ENCODE measurements around the gene TOMM20. TPM values are rescaled to one million over a fixed set of nuclear protein-coding genes. Genes with fewer than 3 reads are reported as not detected.

The TOMM20 gene
- total and polyA plus RNA-seq, 9 of the 15 experiments (the other 6 are each of a cell fraction or from before 2014, with no cell fraction given) = 70.6 to 334 (median 159) TPM

- no peaks in the 10 kb centered on the region for H3K9me1 ChIP-seq (ENCODE audit: control insufficient read depth, insufficient read depth, low read length)
- H4K20me1 ChIP-seq (replicated peaks; ENCODE audit: control insufficient read depth, insufficient read depth, low read length) = no peaks in the 10 kb centered on the region; the same call in 1 of the 2 replicates
- ChIA-PET CTCF (ENCODE audit: low intra/inter-chr PET ratio) (no interaction called here), POLR2A (no interaction called here)
- WGBS (ENCODE audit: insufficient coverage, low coverage, missing lambda C conversion rate) = 66% methylated on average over 6 of the region's 6 CpGs
- H3K4me1 ChIP-seq (replicated peaks in 1 of 2; ENCODE audit: control insufficient read depth in 2 of 2, insufficient read depth in 2 of 2, low read length in 2 of 2) = peaks cover 2 to 5% of the 10 kb centered on the region in 2 experiments; a peak in 4 of 5 replicates
- no peaks in the 10 kb centered on the region for H3K79me2 ChIP-seq (ENCODE audit: control insufficient read depth, insufficient read depth, low read length)
- no peak overlapping the region for H3K27ac ChIP-seq (ENCODE audit: extremely low read depth, low read depth, low read length)
- 0 out of 2 replicates have a peak, but pooled peaks cover 2% of the 10 kb centered on the region for H3K9me3 ChIP-seq (replicated peaks; ENCODE audit: control insufficient read depth, insufficient read depth, low read depth, low read length)
- H3K36me3 ChIP-seq (ENCODE audit: control insufficient read depth, insufficient read depth, low read length) = no peaks in the 10 kb centered on the region
- no peak overlapping the region for H3K9ac ChIP-seq (ENCODE audit: insufficient read depth in 1 of 2, low read depth in 2 of 2, low read length in 2 of 2)
- H3K4me2 ChIP-seq (ENCODE audit: insufficient read depth, low read length) = no peak overlapping the region
- no peak overlapping the region for H3K4me3 ChIP-seq
- H3K27me3 ChIP-seq (ENCODE audit: control insufficient read depth in 2 of 2, insufficient read depth in 2 of 2, low read length in 2 of 2) = no peaks in the 10 kb centered on the region
- intact Hi-C loops (cut with micrococcal nuclease) = no loop called here
- no peak for DNase-seq (ENCODE audit: extremely low read depth in 1 of 4, low spot score in 3 of 4)
- in situ Hi-C loops (cut with MboI) = loop anchor here (10.0 kb wide), 4 partner anchors 316 to 974 kb away; no protein-coding TSS in a partner anchor
- ATAC-seq = no peak
- no TSS peak for BruUV-seq (replicated peaks)
- no peak overlapping the region for H2AFZ ChIP-seq (ENCODE audit: low read depth, low read length)
- TF ChIP-seq ZNF699 (CRISPR knock-in tag; IDR thresholded peaks at IDR 0.05; ENCODE audit: insufficient replicate concordance) (no peak), NEUROD1 (IDR thresholded peaks at IDR 0.05; ENCODE audit: borderline replicate concordance, low read depth, low read length, partially characterized antibody) (no peak), E2F4 (CRISPR knock-in tag; IDR thresholded peaks at IDR 0.05; ENCODE audit: low read depth) (no peak), ZBTB26 (CRISPR knock-in tag; IDR thresholded peaks at IDR 0.05) (no peak), ZBTB5 (IDR thresholded peaks at IDR 0.05) (no peak), TCF7 (IDR thresholded peaks at IDR 0.05; ENCODE audit: borderline replicate concordance) (no peak), BHLHE40 (IDR thresholded peaks at IDR 0.05; ENCODE audit: low read length) (no peak), SMARCB1 (IDR thresholded peaks at IDR 0.05; ENCODE audit: insufficient read length, low read depth) (no peak)
- TF ChIP-seq, protein P1, sequence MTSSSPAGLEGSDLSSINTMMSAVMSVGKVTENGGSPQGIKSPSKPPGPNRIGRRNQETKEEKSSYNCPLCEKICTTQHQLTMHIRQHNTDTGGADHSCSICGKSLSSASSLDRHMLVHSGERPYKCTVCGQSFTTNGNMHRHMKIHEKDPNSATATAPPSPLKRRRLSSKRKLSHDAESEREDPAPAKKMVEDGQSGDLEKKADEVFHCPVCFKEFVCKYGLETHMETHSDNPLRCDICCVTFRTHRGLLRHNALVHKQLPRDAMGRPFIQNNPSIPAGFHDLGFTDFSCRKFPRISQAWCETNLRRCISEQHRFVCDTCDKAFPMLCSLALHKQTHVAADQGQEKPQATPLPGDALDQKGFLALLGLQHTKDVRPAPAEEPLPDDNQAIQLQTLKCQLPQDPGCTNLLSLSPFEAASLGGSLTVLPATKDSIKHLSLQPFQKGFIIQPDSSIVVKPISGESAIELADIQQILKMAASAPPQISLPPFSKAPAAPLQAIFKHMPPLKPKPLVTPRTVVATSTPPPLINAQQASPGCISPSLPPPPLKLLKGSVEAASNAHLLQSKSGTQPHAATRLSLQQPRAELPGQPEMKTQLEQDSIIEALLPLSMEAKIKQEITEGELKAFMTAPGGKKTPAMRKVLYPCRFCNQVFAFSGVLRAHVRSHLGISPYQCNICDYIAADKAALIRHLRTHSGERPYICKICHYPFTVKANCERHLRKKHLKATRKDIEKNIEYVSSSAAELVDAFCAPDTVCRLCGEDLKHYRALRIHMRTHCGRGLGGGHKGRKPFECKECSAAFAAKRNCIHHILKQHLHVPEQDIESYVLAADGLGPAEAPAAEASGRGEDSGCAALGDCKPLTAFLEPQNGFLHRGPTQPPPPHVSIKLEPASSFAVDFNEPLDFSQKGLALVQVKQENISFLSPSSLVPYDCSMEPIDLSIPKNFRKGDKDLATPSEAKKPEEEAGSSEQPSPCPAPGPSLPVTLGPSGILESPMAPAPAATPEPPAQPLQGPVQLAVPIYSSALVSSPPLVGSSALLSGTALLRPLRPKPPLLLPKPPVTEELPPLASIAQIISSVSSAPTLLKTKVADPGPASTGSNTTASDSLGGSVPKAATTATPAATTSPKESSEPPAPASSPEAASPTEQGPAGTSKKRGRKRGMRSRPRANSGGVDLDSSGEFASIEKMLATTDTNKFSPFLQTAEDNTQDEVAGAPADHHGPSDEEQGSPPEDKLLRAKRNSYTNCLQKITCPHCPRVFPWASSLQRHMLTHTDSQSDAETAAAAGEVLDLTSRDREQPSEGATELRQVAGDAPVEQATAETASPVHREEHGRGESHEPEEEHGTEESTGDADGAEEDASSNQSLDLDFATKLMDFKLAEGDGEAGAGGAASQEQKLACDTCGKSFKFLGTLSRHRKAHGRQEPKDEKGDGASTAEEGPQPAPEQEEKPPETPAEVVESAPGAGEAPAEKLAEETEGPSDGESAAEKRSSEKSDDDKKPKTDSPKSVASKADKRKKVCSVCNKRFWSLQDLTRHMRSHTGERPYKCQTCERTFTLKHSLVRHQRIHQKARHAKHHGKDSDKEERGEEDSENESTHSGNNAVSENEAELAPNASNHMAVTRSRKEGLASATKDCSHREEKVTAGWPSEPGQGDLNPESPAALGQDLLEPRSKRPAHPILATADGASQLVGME (CRISPR knock-in tag; IDR thresholded peaks at IDR 0.05) = no peak
- FAIRE-seq = no peak
Observed at GRCh38 chr1:235098547-235098946, 30.1 kb downstream of the TOMM20 start.
